Measurements from ENCODE around the gene PRKAG2.

DNA sequence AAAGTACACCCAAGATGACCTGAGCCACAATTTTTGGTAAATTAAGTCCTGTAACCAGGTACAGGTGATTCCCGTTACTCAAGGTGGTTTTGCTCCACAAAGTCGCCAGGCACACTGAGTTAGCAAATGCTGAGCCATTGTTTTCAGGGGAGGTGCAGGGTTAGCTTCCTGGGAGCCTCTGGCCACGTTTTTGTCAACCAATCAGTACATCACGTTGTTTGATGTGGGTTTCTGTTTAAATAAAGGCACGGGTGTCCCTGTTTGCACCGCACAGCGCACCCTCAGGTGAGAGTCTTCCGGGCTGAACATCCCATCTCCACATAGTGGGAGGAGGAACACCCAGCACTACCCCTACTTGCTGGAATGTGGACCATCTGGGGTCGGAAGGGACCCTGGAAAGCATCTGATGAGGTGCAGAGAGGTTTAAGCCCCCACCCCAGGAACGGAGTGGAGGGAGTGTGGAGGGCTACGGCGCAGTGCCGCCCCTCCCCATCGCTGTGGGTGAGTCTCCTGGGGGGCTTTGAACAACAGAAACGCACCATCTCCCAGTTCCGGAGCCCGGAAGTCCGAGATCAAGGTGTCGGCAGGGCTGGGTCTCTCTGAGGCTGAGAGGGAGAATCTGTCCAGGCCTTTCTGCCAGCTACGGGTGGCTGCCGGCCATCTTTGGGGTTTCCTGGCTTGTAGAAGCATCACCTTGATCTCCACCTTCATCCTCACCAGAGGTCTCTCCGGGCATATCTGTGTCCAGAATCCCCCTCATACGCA is 42.5 kb downstream of the PRKAG2 start:
- TF ChIP-seq, protein P1, sequence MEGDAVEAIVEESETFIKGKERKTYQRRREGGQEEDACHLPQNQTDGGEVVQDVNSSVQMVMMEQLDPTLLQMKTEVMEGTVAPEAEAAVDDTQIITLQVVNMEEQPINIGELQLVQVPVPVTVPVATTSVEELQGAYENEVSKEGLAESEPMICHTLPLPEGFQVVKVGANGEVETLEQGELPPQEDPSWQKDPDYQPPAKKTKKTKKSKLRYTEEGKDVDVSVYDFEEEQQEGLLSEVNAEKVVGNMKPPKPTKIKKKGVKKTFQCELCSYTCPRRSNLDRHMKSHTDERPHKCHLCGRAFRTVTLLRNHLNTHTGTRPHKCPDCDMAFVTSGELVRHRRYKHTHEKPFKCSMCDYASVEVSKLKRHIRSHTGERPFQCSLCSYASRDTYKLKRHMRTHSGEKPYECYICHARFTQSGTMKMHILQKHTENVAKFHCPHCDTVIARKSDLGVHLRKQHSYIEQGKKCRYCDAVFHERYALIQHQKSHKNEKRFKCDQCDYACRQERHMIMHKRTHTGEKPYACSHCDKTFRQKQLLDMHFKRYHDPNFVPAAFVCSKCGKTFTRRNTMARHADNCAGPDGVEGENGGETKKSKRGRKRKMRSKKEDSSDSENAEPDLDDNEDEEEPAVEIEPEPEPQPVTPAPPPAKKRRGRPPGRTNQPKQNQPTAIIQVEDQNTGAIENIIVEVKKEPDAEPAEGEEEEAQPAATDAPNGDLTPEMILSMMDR (IDR thresholded peaks at IDR 0.05): no peak
- no peak for TF ChIP-seq EP300 (IDR thresholded peaks at IDR 0.05; ENCODE audit: low read depth)
- TF ChIP-seq POLR2A (IDR thresholded peaks at IDR 0.05): no peak

Measured in transverse colon (tissue), 3 donors.